WTC11 (cell line): ENCODE results near the gene NCF2.

Experiments
- FOXJ3 ChIP-seq: sonication (generic); formaldehyde crosslinking; IDR thresholded peaks from 2 replicates; pipeline ENCODE4 v1.9.0; 2021; ENCODE audit warnings: missing genetic modification reagents, mild to moderate bottlenecking, borderline replicate concordance
- NR3C1 ChIP-seq: sonication (generic); formaldehyde crosslinking; conservative IDR thresholded peaks from 2 replicates; pipeline ENCODE4 v1.8.1; 2023; ENCODE audit warnings: low read depth, mild to moderate bottlenecking, missing genetic modification reagents
- TF ChIP-seq, protein P1 (sequence below): sonication (generic); formaldehyde crosslinking; IDR thresholded peaks from 2 replicates; pipeline ENCODE4 v1.8.0; 2022; ENCODE audit warnings: mild to moderate bottlenecking, missing genetic modification reagents
- TF ChIP-seq, protein P2 (sequence below): fragments of 200-600 bp; IDR thresholded peaks from 2 replicates; pipeline ENCODE4 v1.8.0; 2022; ENCODE audit warnings: antibody characterized with exemption

DNA sequence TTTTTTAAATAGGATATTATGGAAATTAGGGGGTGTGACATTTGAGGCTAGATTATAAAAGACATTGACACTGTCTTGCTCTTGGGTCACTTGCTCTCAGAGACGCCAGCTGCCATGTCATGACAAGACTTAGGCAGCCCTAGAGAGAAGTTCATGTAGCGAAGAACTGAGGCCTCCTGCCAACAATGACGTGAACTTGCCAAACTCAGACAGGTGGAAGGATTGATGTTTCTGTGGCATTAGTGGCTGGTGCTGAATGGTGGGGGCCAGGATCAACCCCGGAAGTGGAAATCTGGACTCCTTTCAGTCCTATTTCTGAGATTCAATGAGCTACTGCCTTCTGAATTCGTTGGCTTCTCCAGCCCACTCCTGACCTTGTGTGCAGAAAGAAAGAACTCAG, 14.7 kb downstream of the NCF2 start:
- TF ChIP-seq FOXJ3 (CRISPR knock-in tag) (no peak), NR3C1 (CRISPR knock-in tag) (no peak)
- TF ChIP-seq, protein P1, sequence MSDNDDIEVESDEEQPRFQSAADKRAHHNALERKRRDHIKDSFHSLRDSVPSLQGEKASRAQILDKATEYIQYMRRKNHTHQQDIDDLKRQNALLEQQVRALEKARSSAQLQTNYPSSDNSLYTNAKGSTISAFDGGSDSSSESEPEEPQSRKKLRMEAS (CRISPR knock-in tag) = no peak
- TF ChIP-seq, protein P2, sequence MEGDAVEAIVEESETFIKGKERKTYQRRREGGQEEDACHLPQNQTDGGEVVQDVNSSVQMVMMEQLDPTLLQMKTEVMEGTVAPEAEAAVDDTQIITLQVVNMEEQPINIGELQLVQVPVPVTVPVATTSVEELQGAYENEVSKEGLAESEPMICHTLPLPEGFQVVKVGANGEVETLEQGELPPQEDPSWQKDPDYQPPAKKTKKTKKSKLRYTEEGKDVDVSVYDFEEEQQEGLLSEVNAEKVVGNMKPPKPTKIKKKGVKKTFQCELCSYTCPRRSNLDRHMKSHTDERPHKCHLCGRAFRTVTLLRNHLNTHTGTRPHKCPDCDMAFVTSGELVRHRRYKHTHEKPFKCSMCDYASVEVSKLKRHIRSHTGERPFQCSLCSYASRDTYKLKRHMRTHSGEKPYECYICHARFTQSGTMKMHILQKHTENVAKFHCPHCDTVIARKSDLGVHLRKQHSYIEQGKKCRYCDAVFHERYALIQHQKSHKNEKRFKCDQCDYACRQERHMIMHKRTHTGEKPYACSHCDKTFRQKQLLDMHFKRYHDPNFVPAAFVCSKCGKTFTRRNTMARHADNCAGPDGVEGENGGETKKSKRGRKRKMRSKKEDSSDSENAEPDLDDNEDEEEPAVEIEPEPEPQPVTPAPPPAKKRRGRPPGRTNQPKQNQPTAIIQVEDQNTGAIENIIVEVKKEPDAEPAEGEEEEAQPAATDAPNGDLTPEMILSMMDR = no peak
